Liver (tissue), 9 donors: ENCODE measurements around the gene ITGB3. TPM values are rescaled to one million over a fixed set of nuclear protein-coding genes. Genes with fewer than 3 reads are reported as not detected.

Source experiments
- DNase-seq: peaks from one replicate; pipeline ENCODE4 v3.0.0-alpha.2; 2017; ENCODE audit warnings: low spot score
- H3K27ac ChIP-seq, 2 donors: one replicate each; pipeline ENCODE4 v1.7.0; 2013; ENCODE audit warnings: inconsistent platforms in 2 of 2, low read length in 2 of 2, control low read depth in 1 of 2, low read depth in 1 of 2, mild to moderate bottlenecking in 1 of 2
- H3K27me3 ChIP-seq, 4 donors: one replicate each; pipeline versions ENCODE4 v1.6.1 to v1.7.0; 2013; ENCODE audit warnings: low read length in 3 of 4, inconsistent platforms in 1 of 4, mild to moderate bottlenecking in 1 of 4, moderate library complexity in 1 of 4; ENCODE audit not compliant: control insufficient read depth in 4 of 4, insufficient read depth in 4 of 4
- H3K36me3 ChIP-seq, 4 donors: one replicate each; pipeline versions ENCODE4 v1.6.1 to v1.7.0; 2013; ENCODE audit warnings: low read length in 3 of 4, mild to moderate bottlenecking in 3 of 4, low read depth in 1 of 4, moderate library complexity in 1 of 4; ENCODE audit not compliant: control insufficient read depth in 4 of 4, insufficient read depth in 3 of 4
- H3K4me1 ChIP-seq, 4 donors: one replicate each; pipeline versions ENCODE4 v1.6.1 to v1.7.0; 2013; ENCODE audit warnings: low read length in 3 of 4, mild to moderate bottlenecking in 3 of 4, moderate library complexity in 1 of 4; ENCODE audit not compliant: control insufficient read depth in 4 of 4, insufficient read depth in 4 of 4
- H3K4me3 ChIP-seq, 3 donors: one replicate each; pipeline versions ENCODE4 v1.6.1 to v1.7.0; 2013; ENCODE audit warnings: low read length in 3 of 3, control low read depth in 1 of 3, low read depth in 1 of 3, mild to moderate bottlenecking in 1 of 3
- H3K9ac ChIP-seq, 2 donors: one replicate each; pipeline ENCODE4 v1.7.0; 2013; ENCODE audit warnings: low read length in 2 of 2, mild to moderate bottlenecking in 2 of 2, moderate library complexity in 2 of 2, control low read depth in 1 of 2, low read depth in 1 of 2
- H3K9me3 ChIP-seq, 4 donors: one replicate each; pipeline versions ENCODE4 v1.6.1 to v1.7.0; 2013; ENCODE audit warnings: low read length in 3 of 4; ENCODE audit not compliant: control insufficient read depth in 4 of 4
- EGR1 ChIP-seq, 2 donors: IDR thresholded peaks; 2 replicates each; pipeline ENCODE4 v1.6.1; 2016 to 2018; ENCODE audit warnings: antibody characterized with exemption in 2 of 2, low read depth in 2 of 2
- FOXA1 ChIP-seq: IDR thresholded peaks from 2 replicates; pipeline ENCODE4 v1.6.1; 2016; ENCODE audit warnings: antibody characterized with exemption
- FOXA2 ChIP-seq: IDR thresholded peaks from 2 replicates; pipeline ENCODE4 v1.6.1; 2016; ENCODE audit warnings: antibody characterized with exemption
- GABPA ChIP-seq, 2 donors: IDR thresholded peaks in 1 of 2; conservative IDR thresholded peaks in 1 of 2; 2 replicates each; pipeline ENCODE4 v1.6.1; 2016; ENCODE audit warnings: antibody characterized with exemption in 2 of 2, mild to moderate bottlenecking in 1 of 2, moderate library complexity in 1 of 2
- HNF4A ChIP-seq, 2 donors: conservative IDR thresholded peaks; 2 replicates each; pipeline ENCODE4 v1.6.1; 2016; ENCODE audit warnings: antibody characterized with exemption in 2 of 2, mild to moderate bottlenecking in 2 of 2
- HNF4G ChIP-seq: IDR thresholded peaks from 2 replicates; pipeline ENCODE4 v1.6.1; 2016; ENCODE audit warnings: antibody characterized with exemption
- JUND ChIP-seq, 2 donors: IDR thresholded peaks; 2 replicates each; pipeline ENCODE4 v1.6.1; 2016; ENCODE audit warnings: antibody characterized with exemption in 2 of 2
- NR2F2 ChIP-seq: IDR thresholded peaks from 2 replicates; pipeline ENCODE4 v1.6.1; 2016; ENCODE audit warnings: antibody characterized with exemption
- RAD21 ChIP-seq, 2 donors: IDR thresholded peaks; 2 replicates each; pipeline ENCODE4 v1.6.1; 2016; ENCODE audit warnings: antibody characterized with exemption in 2 of 2, mild to moderate bottlenecking in 2 of 2
- RXRA ChIP-seq, 2 donors: IDR thresholded peaks; 2 replicates each; pipeline ENCODE4 v1.6.1; 2017 to 2018; ENCODE audit warnings: antibody characterized with exemption in 2 of 2, mild to moderate bottlenecking in 1 of 2
- SP1 ChIP-seq: IDR thresholded peaks from 2 replicates; pipeline ENCODE4 v1.6.1; 2018; ENCODE audit warnings: antibody characterized with exemption, mild to moderate bottlenecking
- TAF1 ChIP-seq: conservative IDR thresholded peaks from 2 replicates; pipeline ENCODE4 v1.6.1; 2016; ENCODE audit warnings: antibody characterized with exemption, mild to moderate bottlenecking
- YY1 ChIP-seq: IDR thresholded peaks from 2 replicates; pipeline ENCODE4 v1.6.1; 2016; ENCODE audit warnings: antibody characterized with exemption, mild to moderate bottlenecking
- WGBS: extraction: QIAGEN DNeasy Blood & Tissue Kit; methylation state at CpG from one replicate; pipeline ENCODE4 v1.1.7; 2013; 5-methylcytosine and 5-hydroxymethylcytosine counted together
- polyA plus RNA-seq, 2 donors: library from polyadenylated mRNA; stranded (reverse) in 1 of 2; unstranded in 1 of 2; fragments of 200-250 nt in 1 of 2; fragments of >200 nt in 1 of 2; fragmentation: Nextera tagmentation in 1 of 2; extraction: Ambion mirVana in 1 of 2; gene quantifications; one replicate each; pipeline versions ENCODE4 v1.2.1 to v1.2.3, GENCODE V29; 2013 to 2015
- total RNA-seq, 2 donors: library from RNA; depleted of rRNA; stranded (reverse); fragments of >200 nt; gene quantifications; one replicate each; pipeline ENCODE4 v1.2.3, GENCODE V29; 2014
- TF ChIP-seq, protein P1 (sequence below): IDR thresholded peaks from 2 replicates; pipeline ENCODE4 v1.6.1; 2016; ENCODE audit warnings: antibody characterized with exemption, mild to moderate bottlenecking
- TF ChIP-seq, protein P2 (sequence below): IDR thresholded peaks from 2 replicates; pipeline ENCODE4 v1.6.1; 2016; ENCODE audit warnings: antibody characterized with exemption
- TF ChIP-seq, protein P3 (sequence below): fragments of 150-350 bp; IDR thresholded peaks from 2 replicates; pipeline ENCODE4 v1.5.1; 2017; ENCODE audit warnings: improper control_type of control experiment, low read depth, low read length; ENCODE audit not compliant: missing input control
- TF ChIP-seq, protein P4 (sequence below): IDR thresholded peaks from 2 replicates; pipeline ENCODE4 v1.6.1; 2016; ENCODE audit warnings: antibody characterized with exemption
- TF ChIP-seq, protein P5 (sequence below): IDR thresholded peaks from 2 replicates; pipeline ENCODE4 v1.6.1; 2016; ENCODE audit warnings: antibody characterized with exemption
- donor health status: healthy.
- donor health status: healthy.
- donor health status: healthy.
- donor health status: healthy.
- donor health status: healthy.

The ITGB3 gene
- total and polyA plus RNA-seq, 4 donors: 0.47 to 33.4 (median 3.8) TPM

DNA sequence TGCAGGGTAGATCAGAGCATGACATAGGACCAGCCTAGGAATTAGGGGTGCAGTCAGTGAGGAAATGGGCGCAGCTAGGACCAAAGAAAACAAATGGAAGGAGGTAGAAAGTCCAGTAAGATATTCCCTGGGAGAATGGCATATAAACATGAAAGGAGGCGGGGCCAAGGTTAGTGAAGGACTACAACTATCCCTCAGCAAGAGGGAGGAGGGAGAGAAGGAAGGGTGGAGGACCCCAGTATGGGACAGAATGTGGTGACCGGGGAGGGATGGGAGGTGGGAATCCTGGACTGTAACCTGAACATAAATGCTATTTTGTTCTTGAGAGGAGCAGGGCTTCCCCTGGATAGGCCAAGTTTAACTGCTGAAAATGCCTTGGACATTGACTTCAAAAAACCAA lies 22.8 kb downstream of the ITGB3 start (continued):
- TF ChIP-seq, protein P1, sequence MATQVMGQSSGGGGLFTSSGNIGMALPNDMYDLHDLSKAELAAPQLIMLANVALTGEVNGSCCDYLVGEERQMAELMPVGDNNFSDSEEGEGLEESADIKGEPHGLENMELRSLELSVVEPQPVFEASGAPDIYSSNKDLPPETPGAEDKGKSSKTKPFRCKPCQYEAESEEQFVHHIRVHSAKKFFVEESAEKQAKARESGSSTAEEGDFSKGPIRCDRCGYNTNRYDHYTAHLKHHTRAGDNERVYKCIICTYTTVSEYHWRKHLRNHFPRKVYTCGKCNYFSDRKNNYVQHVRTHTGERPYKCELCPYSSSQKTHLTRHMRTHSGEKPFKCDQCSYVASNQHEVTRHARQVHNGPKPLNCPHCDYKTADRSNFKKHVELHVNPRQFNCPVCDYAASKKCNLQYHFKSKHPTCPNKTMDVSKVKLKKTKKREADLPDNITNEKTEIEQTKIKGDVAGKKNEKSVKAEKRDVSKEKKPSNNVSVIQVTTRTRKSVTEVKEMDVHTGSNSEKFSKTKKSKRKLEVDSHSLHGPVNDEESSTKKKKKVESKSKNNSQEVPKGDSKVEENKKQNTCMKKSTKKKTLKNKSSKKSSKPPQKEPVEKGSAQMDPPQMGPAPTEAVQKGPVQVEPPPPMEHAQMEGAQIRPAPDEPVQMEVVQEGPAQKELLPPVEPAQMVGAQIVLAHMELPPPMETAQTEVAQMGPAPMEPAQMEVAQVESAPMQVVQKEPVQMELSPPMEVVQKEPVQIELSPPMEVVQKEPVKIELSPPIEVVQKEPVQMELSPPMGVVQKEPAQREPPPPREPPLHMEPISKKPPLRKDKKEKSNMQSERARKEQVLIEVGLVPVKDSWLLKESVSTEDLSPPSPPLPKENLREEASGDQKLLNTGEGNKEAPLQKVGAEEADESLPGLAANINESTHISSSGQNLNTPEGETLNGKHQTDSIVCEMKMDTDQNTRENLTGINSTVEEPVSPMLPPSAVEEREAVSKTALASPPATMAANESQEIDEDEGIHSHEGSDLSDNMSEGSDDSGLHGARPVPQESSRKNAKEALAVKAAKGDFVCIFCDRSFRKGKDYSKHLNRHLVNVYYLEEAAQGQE: no peak
- TF ChIP-seq GABPA (IDR thresholded peaks at IDR 0.05 in 1 of 2, conservative IDR thresholded peaks at IDR 0.05 in 1 of 2): no peak
- no peak for TF ChIP-seq JUND (IDR thresholded peaks at IDR 0.05)
- no peak for TF ChIP-seq SP1
- no peak for TF ChIP-seq NR2F2
- no peak for TF ChIP-seq HNF4G
- TF ChIP-seq, protein P2, sequence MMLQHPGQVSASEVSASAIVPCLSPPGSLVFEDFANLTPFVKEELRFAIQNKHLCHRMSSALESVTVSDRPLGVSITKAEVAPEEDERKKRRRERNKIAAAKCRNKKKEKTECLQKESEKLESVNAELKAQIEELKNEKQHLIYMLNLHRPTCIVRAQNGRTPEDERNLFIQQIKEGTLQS: no peak
- TF ChIP-seq RXRA (IDR thresholded peaks at IDR 0.05): no peak
- no peak for TF ChIP-seq FOXA1
- TF ChIP-seq EGR1 (IDR thresholded peaks at IDR 0.05; ENCODE audit: low read depth in 2 of 2): no peak

DNA sequence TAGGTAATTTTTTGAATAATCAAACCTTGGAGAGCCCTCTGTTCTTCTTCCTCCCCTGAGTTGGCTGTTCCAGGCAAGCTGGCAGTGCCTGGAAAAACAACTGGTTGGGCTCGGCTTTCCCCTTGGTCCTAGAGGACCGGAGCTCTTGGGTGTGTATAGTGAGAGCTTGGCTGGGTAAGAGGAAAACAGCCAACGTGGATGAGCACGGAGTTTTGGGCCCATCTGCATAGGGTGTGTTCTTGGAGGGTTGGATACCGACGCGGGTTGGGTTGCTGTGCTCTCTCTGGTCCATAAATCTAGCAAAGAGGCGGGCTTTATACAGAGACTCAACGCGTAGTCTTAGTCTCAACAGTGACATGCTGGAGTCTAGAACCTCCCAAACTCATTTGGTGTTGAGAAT lies 23.2 kb downstream of the ITGB3 start:
- H3K4me1 ChIP-seq: peaks cover 5 to 22% (median 13%) of the 10 kb centered on the region in 4 donors
- WGBS: 50% methylated on average over 10 of the region's 10 CpGs

DNA sequence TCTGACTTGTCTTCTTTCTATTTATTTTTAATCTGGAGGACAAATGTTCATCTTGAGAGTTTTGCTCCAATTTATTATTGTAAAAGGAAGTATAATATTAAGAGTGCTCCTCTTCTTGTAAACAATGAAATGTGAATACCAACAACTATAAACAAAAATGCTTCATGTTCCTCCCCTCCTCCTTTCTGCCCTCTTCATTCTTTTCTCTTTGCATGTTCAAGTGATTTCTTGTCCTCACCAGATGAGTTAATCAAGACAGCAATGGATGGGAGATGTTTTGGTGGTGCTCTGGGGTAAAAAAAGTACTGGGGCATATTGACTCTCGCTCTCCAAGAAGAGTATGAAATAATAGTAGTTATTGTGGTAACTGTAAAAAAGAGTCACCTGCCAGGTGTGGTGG lies 24.3 kb downstream of the ITGB3 start:
- Histone ChIP-seq H3K4me1 (peaks cover 5 to 22% (median 13%) of the 10 kb centered on the region in 4 donors), H3K36me3 (no peaks in the 10 kb centered on the region), H3K9me3 (no peaks in the 10 kb centered on the region), H3K27ac (no peak overlapping the region), H3K9ac (no peak overlapping the region), H3K27me3 (no peaks in the 10 kb centered on the region), H3K4me3 (no peak overlapping the region)
- DNase-seq: no peak
- 99% methylated on average over 1 of the region's 1 CpG for WGBS
- TF ChIP-seq HNF4G (no peak), JUND (IDR thresholded peaks at IDR 0.05) (no peak), TAF1 (no peak), GABPA (IDR thresholded peaks at IDR 0.05 in 1 of 2, conservative IDR thresholded peaks at IDR 0.05 in 1 of 2) (no peak), HNF4A (conservative IDR thresholded peaks at IDR 0.05) (no peak), FOXA1 (no peak), YY1 (no peak), SP1 (no peak), RAD21 (IDR thresholded peaks at IDR 0.05) (no peak)
- TF ChIP-seq, protein P2: no peak
- TF ChIP-seq, protein P1: no peak
- TF ChIP-seq, protein P3, sequence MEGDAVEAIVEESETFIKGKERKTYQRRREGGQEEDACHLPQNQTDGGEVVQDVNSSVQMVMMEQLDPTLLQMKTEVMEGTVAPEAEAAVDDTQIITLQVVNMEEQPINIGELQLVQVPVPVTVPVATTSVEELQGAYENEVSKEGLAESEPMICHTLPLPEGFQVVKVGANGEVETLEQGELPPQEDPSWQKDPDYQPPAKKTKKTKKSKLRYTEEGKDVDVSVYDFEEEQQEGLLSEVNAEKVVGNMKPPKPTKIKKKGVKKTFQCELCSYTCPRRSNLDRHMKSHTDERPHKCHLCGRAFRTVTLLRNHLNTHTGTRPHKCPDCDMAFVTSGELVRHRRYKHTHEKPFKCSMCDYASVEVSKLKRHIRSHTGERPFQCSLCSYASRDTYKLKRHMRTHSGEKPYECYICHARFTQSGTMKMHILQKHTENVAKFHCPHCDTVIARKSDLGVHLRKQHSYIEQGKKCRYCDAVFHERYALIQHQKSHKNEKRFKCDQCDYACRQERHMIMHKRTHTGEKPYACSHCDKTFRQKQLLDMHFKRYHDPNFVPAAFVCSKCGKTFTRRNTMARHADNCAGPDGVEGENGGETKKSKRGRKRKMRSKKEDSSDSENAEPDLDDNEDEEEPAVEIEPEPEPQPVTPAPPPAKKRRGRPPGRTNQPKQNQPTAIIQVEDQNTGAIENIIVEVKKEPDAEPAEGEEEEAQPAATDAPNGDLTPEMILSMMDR: no peak
- TF ChIP-seq, protein P4, sequence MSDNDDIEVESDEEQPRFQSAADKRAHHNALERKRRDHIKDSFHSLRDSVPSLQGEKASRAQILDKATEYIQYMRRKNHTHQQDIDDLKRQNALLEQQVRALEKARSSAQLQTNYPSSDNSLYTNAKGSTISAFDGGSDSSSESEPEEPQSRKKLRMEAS: no peak

More for the DNA sequence above, 23.2 kb downstream of the ITGB3 start:
- Histone ChIP-seq H3K27me3 (no peaks in the 10 kb centered on the region), H3K36me3 (no peaks in the 10 kb centered on the region), H3K4me3 (no peak overlapping the region), H3K9ac (no peak overlapping the region), H3K9me3 (no peaks in the 10 kb centered on the region), H3K27ac (peak overlapping the region in 1 of 2 donors; percentile 23)
- no peak for DNase-seq
- TF ChIP-seq RXRA (IDR thresholded peaks at IDR 0.05) (peak in 1 of 2 donors; percentile 4), FOXA2 (no peak)
- TF ChIP-seq, protein P5, sequence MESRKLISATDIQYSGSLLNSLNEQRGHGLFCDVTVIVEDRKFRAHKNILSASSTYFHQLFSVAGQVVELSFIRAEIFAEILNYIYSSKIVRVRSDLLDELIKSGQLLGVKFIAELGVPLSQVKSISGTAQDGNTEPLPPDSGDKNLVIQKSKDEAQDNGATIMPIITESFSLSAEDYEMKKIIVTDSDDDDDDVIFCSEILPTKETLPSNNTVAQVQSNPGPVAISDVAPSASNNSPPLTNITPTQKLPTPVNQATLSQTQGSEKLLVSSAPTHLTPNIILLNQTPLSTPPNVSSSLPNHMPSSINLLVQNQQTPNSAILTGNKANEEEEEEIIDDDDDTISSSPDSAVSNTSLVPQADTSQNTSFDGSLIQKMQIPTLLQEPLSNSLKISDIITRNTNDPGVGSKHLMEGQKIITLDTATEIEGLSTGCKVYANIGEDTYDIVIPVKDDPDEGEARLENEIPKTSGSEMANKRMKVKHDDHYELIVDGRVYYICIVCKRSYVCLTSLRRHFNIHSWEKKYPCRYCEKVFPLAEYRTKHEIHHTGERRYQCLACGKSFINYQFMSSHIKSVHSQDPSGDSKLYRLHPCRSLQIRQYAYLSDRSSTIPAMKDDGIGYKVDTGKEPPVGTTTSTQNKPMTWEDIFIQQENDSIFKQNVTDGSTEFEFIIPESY: no peak
